CD4-positive, CD25-positive, alpha-beta regulatory T cell (primary cell): ENCODE measurements around the gene DNAI1. TPM values are rescaled to one million over a fixed set of nuclear protein-coding genes. Genes with fewer than 3 reads are reported as not detected.
"Not testable (repeated sequence)": the region's sequence is repeated elsewhere in the genome, so short reads cannot be mapped to it uniquely, and the experiment has no call there.

Experiments used
- ATAC-seq, 2 donors: fragments of 150-1000 bp; cut with Tn5 transposase; one replicate each; pipeline ENCODE4 v1.10.0; 2021; ENCODE audit warnings: low read depth in 2 of 2, moderate number of reproducible peaks in 2 of 2, moderate library complexity in 1 of 2
- DNase-seq, 3 donors: peaks; one replicate each; pipeline versions ENCODE4 v3.0.0 to v3.0.0-alpha.2; 2012 to 2022; ENCODE audit warnings: mixed read lengths in 1 of 3
- H3K27ac ChIP-seq: one replicate; pipeline ENCODE4 v1.7.0; 2013; ENCODE audit warnings: mild to moderate bottlenecking, low read length; ENCODE audit not compliant: insufficient read depth, poor library complexity, severe bottlenecking
- H3K27me3 ChIP-seq: one replicate; pipeline ENCODE4 v1.7.0; 2013; ENCODE audit warnings: low read length; ENCODE audit not compliant: control insufficient read depth, insufficient read depth
- H3K36me3 ChIP-seq: one replicate; pipeline ENCODE4 v1.7.0; 2013; ENCODE audit warnings: mild to moderate bottlenecking, low read length, moderate library complexity; ENCODE audit not compliant: control insufficient read depth, insufficient read depth
- H3K4me1 ChIP-seq: 2 replicates; pipeline ENCODE4 v1.7.0; 2013; ENCODE audit warnings: mild to moderate bottlenecking, low read length; ENCODE audit not compliant: insufficient read depth, control insufficient read depth, poor library complexity, severe bottlenecking
- H3K4me3 ChIP-seq: one replicate; pipeline ENCODE4 v1.7.0; 2013; ENCODE audit warnings: low read depth, mild to moderate bottlenecking, low read length, moderate library complexity
- H3K9me3 ChIP-seq, 2 experiments: 1 replicate in 1 of 2; 2 replicates in 1 of 2; pipeline ENCODE4 v1.7.0; 2013; ENCODE audit warnings: low read length in 2 of 2, mild to moderate bottlenecking in 1 of 2, moderate library complexity in 1 of 2; ENCODE audit not compliant: control insufficient read depth in 2 of 2
- H3K27ac Mint-ChIP-seq, 3 donors: one replicate each; pipeline ENCODE4 v1.8.0; 2020 to 2022; ENCODE audit warnings: mild to moderate bottlenecking in 3 of 3, mixed read lengths in 3 of 3, moderate library complexity in 2 of 3
- H3K27me3 Mint-ChIP-seq: one replicate; pipeline ENCODE4 v1.8.0; 2022; ENCODE audit warnings: mild to moderate bottlenecking, mixed read lengths
- H3K36me3 Mint-ChIP-seq: one replicate; pipeline ENCODE4 v1.8.0; 2020; ENCODE audit warnings: mixed read lengths
- H3K4me1 Mint-ChIP-seq, 4 donors: one replicate each; pipeline ENCODE4 v1.8.0; 2020 to 2022; ENCODE audit warnings: mixed read lengths in 4 of 4, mild to moderate bottlenecking in 1 of 4
- H3K4me3 Mint-ChIP-seq, 4 donors: one replicate each; pipeline ENCODE4 v1.8.0; 2020 to 2022; ENCODE audit warnings: mild to moderate bottlenecking in 4 of 4, mixed read lengths in 4 of 4, moderate library complexity in 3 of 4
- H3K9me3 Mint-ChIP-seq, 7 donors: one replicate each; pipeline ENCODE4 v1.8.0; 2020 to 2022; ENCODE audit warnings: mixed read lengths in 7 of 7, mild to moderate bottlenecking in 3 of 7, moderate library complexity in 2 of 7
- polyA plus RNA-seq, 4 donors: library from polyadenylated mRNA; unstranded; fragments of 300-500 nt; fragmentation: Illumina TruSeq; gene quantifications; one replicate each; pipeline ENCODE4 v1.2.3, GENCODE V29; 2021
- total RNA-seq: library from RNA; stranded (reverse); gene quantifications from one replicate; pipeline ENCODE4 v1.2.3, GENCODE V29; 2022

Gene DNAI1
- total and polyA plus RNA-seq, 5 donors from 2014 or later = not detected

DNA sequence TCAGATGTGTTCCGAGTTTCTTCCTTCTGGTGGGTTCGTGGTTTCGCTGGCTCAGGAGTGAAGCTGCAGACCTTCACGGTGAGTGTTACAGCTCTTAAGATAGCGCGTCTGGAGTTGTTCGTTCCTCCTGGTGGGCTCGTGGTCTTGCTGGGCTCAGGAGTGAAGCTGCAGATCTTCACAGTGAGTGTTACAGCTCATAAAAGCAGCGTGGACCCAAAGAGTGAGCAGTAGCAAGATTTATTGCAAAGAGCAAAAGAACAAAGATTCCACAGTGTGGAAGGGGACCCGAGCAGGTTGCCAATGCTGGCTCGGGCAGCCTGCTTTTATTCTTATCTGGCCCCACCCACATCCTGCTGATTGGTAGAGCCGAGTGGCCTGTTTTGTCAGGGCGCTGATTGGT lies 23.0 kb downstream of the DNAI1 start:
- not testable (repeated sequence) for H3K9me3 ChIP-seq, H3K36me3 Mint-ChIP-seq, H3K4me3 ChIP-seq, H3K4me1 ChIP-seq, H3K4me3 Mint-ChIP-seq, H3K4me1 Mint-ChIP-seq, H3K27ac ChIP-seq, H3K9me3 Mint-ChIP-seq, DNase-seq, H3K36me3 ChIP-seq, ATAC-seq, H3K27me3 ChIP-seq, H3K27ac Mint-ChIP-seq
- peaks cover 42% of the 10 kb centered on the region for H3K27me3 Mint-ChIP-seq

DNA sequence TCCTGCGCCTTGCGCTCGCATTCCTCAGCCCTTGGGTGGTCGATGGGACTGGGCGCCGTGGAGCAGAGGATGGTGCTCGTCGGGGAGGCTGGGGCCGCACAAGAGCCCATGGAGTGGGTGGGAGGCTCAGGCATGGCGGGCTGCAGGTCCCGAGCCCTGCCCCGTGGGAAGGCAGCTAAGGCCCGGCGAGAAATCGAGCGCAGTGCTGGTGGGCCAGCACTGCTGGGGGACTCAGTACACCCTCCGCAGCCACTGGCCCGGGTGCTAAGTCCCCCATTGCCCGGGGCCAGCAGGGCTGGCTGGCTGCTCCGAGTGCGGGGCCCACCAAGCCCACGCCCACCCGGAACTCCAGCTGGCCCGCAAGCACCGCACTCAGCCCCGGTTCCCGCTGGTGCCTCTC lies 24.1 kb downstream of the DNAI1 start:
- H3K9me3 ChIP-seq, H3K4me3 Mint-ChIP-seq, H3K4me3 ChIP-seq, H3K4me1 ChIP-seq, H3K36me3 ChIP-seq, DNase-seq, H3K27ac Mint-ChIP-seq, ATAC-seq, H3K36me3 Mint-ChIP-seq, H3K9me3 Mint-ChIP-seq, H3K4me1 Mint-ChIP-seq, H3K27ac ChIP-seq, H3K27me3 ChIP-seq: not testable (repeated sequence)
- H3K27me3 Mint-ChIP-seq = peaks cover 39% of the 10 kb centered on the region

DNA sequence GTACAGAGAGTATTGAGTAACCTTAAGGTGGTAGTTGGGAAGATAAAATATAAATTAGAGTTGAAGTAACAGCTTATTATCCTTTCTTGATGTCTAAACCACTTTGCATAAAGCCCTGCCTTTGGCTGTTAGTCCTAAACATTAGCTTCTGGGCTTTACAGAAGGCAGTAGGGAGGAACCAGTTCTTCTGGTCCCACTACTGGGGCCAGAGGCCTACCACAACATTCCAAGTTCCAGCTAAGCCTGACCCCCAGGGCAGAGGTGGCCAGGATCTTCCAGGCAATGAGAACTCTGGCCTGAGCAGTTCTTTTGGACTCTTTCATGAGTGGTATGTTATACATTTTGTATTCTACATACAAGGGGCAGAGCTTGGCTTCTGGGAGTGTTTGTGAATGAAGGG lies 26.1 kb downstream of the DNAI1 start:
- H3K4me3 Mint-ChIP-seq = no peak overlapping the region
- Histone ChIP-seq H3K27me3 (peaks cover 9% of the 10 kb centered on the region), H3K36me3 (no peaks in the 10 kb centered on the region), H3K27ac (no peak overlapping the region), H3K9me3 (no peaks in the 10 kb centered on the region), H3K4me3 (no peak overlapping the region), H3K4me1 (no peaks in the 10 kb centered on the region)
- peaks cover 28% of the 10 kb centered on the region for H3K27me3 Mint-ChIP-seq
- no peak for ATAC-seq
- DNase-seq = no peak
- peaks cover 0 to 2% (median 0%) of the 10 kb centered on the region in 7 donors for H3K9me3 Mint-ChIP-seq
- no peak overlapping the region for H3K27ac Mint-ChIP-seq
- H3K4me1 Mint-ChIP-seq = no peaks in the 10 kb centered on the region
- H3K36me3 Mint-ChIP-seq = no peaks in the 10 kb centered on the region

DNA sequence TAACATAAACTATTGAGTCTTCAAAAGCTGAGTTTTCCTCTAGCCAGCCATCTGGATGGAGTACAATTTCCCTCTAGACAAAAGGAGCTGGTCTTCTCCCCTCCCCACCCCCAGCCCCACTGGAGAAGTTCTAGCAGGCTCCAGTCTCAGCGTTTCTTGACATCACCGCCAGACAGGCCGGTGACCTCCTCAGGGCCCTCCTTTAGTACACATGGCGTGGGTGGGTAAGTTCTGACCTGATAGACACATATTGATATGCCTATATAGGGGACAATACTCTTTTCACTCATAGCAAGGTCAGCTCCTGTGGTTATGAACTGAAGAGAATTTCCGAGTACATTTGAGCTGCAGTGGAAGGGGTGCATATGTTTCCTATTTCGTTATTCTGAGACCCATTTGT lies 27.2 kb downstream of the DNAI1 start:
- Histone ChIP-seq H3K27me3 (peaks cover 9% of the 10 kb centered on the region), H3K9me3 (no peaks in the 10 kb centered on the region), H3K4me1 (no peaks in the 10 kb centered on the region), H3K36me3 (no peaks in the 10 kb centered on the region), H3K4me3 (no peak overlapping the region), H3K27ac (no peak overlapping the region)
- Mint-ChIP-seq H3K4me1 (no peaks in the 10 kb centered on the region), H3K27me3 (peaks cover 26% of the 10 kb centered on the region), H3K9me3 (peaks cover 0 to 2% (median 0%) of the 10 kb centered on the region in 7 donors), H3K36me3 (no peaks in the 10 kb centered on the region), H3K4me3 (no peak overlapping the region), H3K27ac (no peak overlapping the region)
- DNase-seq = no peak
- no peak for ATAC-seq

DNA sequence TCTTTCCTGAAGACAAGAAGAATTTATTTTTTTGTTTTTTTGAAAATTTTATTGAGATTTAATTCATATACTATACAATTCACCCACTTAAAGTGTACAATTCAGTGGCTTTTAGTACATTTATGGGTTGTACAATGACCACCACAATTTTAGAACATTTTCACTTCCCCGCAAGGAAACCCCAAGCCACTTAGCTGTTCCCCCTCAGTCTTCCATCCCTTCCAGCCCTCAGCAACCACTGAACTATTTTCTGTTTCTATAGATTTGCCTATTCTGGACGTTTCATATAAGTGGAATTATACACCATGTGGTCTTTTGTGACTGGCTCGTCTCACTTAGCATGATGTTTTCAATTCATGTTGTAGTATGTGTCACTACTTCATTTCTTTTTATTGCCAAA lies 28.0 kb downstream of the DNAI1 start:
- no peak overlapping the region for H3K27ac Mint-ChIP-seq
- peaks cover 9% of the 10 kb centered on the region for H3K27me3 ChIP-seq

DNA sequence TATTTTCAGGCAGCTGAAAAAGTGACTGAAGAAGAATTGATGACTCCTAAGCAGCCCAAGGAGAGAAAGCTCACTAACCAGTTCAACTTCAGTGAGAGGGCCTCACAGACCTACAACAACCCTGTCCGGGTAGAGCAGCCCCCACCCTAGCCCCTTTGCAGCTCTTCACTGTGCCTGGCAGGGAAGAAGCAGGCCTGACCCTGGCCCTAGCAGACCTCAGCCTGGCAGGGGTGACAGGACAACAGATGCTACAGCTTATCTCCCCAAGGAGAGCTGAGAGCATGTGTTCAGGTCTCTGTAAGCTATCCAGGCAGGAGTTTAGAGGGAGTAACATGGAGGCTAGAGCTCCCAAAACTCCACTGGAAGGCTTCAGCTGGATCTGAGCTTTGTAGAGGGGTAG lies 31.8 kb downstream of the DNAI1 start:
- Histone ChIP-seq H3K27ac (no peak overlapping the region), H3K36me3 (no peaks in the 10 kb centered on the region), H3K4me1 (no peaks in the 10 kb centered on the region), H3K27me3 (peaks cover 5% of the 10 kb centered on the region), H3K9me3 (no peaks in the 10 kb centered on the region), H3K4me3 (no peak overlapping the region)
- H3K36me3 Mint-ChIP-seq = no peaks in the 10 kb centered on the region
- no peaks in the 10 kb centered on the region for H3K4me1 Mint-ChIP-seq
- no peak overlapping the region for H3K27ac Mint-ChIP-seq
- ATAC-seq (no peak), DNase-seq (no peak)
- H3K27me3 Mint-ChIP-seq = peaks cover 36% of the 10 kb centered on the region
- no peak overlapping the region for H3K4me3 Mint-ChIP-seq
- H3K9me3 Mint-ChIP-seq = peaks cover 0 to 2% (median 0%) of the 10 kb centered on the region in 7 donors

More for the DNA sequence above, 28.0 kb downstream of the DNAI1 start:
- Histone ChIP-seq H3K27ac (no peak overlapping the region), H3K4me1 (no peaks in the 10 kb centered on the region), H3K9me3 (no peaks in the 10 kb centered on the region), H3K4me3 (no peak overlapping the region), H3K36me3 (no peaks in the 10 kb centered on the region)
- Mint-ChIP-seq H3K4me1 (no peaks in the 10 kb centered on the region), H3K36me3 (no peaks in the 10 kb centered on the region), H3K4me3 (no peak overlapping the region), H3K27me3 (peaks cover 34% of the 10 kb centered on the region), H3K9me3 (peaks cover 0 to 2% (median 0%) of the 10 kb centered on the region in 7 donors)
- ATAC-seq (no peak), DNase-seq (no peak)

DNA sequence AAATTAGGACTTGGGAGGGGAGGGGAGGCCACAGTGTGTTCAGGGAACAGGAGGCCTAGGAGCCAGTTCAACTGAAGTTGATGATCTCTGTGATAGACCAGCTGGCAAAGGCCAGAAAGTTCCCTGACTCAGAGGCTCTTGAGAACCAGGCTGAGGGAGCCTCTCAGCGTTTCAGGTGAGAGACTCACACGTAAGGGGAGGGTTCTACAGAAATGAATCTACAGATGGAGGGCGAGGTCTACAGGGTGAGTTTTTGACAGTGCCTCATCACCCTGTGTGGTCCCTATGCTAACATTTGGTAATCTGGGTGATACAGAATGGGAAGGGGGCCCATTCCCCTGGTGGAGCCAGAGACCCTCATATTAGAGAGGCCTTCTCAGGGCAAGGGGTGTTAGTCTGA lies 32.2 kb downstream of the DNAI1 start:
- H3K36me3 Mint-ChIP-seq = no peaks in the 10 kb centered on the region
- no peak overlapping the region for H3K27ac Mint-ChIP-seq
- no peak for DNase-seq
- no peak for ATAC-seq
- H3K4me3 Mint-ChIP-seq = no peak overlapping the region
- H3K4me1 Mint-ChIP-seq = no peaks in the 10 kb centered on the region
- Histone ChIP-seq H3K27me3 (peaks cover 5% of the 10 kb centered on the region), H3K4me1 (no peaks in the 10 kb centered on the region), H3K4me3 (no peak overlapping the region), H3K36me3 (no peaks in the 10 kb centered on the region), H3K27ac (no peak overlapping the region), H3K9me3 (no peaks in the 10 kb centered on the region)
- H3K9me3 Mint-ChIP-seq = peaks cover 0 to 2% (median 0%) of the 10 kb centered on the region in 7 donors
- peaks cover 32% of the 10 kb centered on the region for H3K27me3 Mint-ChIP-seq

DNA sequence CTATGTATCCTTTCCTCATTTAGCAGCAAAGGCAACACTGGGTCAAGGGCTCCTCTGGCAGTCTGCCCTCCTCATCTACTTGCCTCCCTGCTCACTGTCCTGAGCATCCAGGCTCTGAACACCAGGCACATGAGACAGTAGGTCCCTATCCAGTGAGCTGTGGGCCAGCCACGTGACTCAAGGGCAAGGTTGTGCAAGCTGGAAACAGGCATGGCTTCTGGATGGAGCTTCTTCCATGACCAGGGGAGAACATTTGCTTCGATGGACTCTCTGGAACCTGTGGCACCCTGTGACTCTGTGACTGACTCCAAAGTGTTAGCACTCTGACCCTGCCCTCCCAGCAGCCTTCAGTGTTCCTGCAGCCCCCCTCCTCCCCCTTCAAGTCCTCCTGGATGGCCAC lies 33.0 kb downstream of the DNAI1 start:
- DNase-seq (no peak), ATAC-seq (no peak)
- Histone ChIP-seq H3K27ac (no peak overlapping the region), H3K4me1 (no peaks in the 10 kb centered on the region), H3K9me3 (no peaks in the 10 kb centered on the region), H3K27me3 (peaks cover 5% of the 10 kb centered on the region), H3K36me3 (no peaks in the 10 kb centered on the region), H3K4me3 (no peak overlapping the region)
- Mint-ChIP-seq H3K4me3 (no peak overlapping the region), H3K27ac (no peak overlapping the region), H3K36me3 (no peaks in the 10 kb centered on the region), H3K9me3 (peaks cover 0 to 2% (median 0%) of the 10 kb centered on the region in 7 donors), H3K27me3 (peaks cover 35% of the 10 kb centered on the region), H3K4me1 (no peaks in the 10 kb centered on the region)
